HepG2 (cell line): ENCODE results near the gene IGDCC3. TPM values are rescaled to one million over a fixed set of nuclear protein-coding genes. Genes with fewer than 3 reads are reported as not detected.

ENCODE experiments used
- ATM ChIP-seq: fragments of 450-650 bp; IDR thresholded peaks from 2 replicates; pipeline ENCODE4 v1.7.1; 2017; ENCODE audit warnings: mild to moderate bottlenecking, borderline replicate concordance
- FOXJ3 ChIP-seq: sonication (generic); formaldehyde crosslinking; IDR thresholded peaks from 2 replicates; pipeline ENCODE4 v1.4.0; 2020; ENCODE audit warnings: missing genetic modification reagents, mild to moderate bottlenecking, borderline replicate concordance
- HMG20B ChIP-seq: conservative IDR thresholded peaks from 2 replicates; pipeline ENCODE4 v1.6.1; 2016; ENCODE audit warnings: missing genetic modification reagents, missing compliant biosample characterization
- JARID2 ChIP-seq: sonication (generic); formaldehyde crosslinking; IDR thresholded peaks from 2 replicates; pipeline ENCODE4 v1.8.1; 2023; ENCODE audit warnings: missing genetic modification reagents, inconsistent platforms; ENCODE audit not compliant: insufficient replicate concordance
- KLF6 ChIP-seq: IDR thresholded peaks from 2 replicates; pipeline ENCODE4 v1.8.0; 2016; ENCODE audit warnings: missing biosample characterization, missing genetic modification reagents
- NONO ChIP-seq, 2 experiments: fragments of 450-650 bp in 1 of 2; sonication (generic) in 1 of 2; formaldehyde crosslinking in 1 of 2; IDR thresholded peaks in 1 of 2; conservative IDR thresholded peaks in 1 of 2; 2 replicates each; pipeline versions ENCODE4 v1.6.1 to v1.8.0; 2017 to 2022; ENCODE audit warnings: mild to moderate bottlenecking in 1 of 2, missing genetic modification reagents in 1 of 2, moderate library complexity in 1 of 2
- PHF20 ChIP-seq: sonication (generic); formaldehyde crosslinking; IDR thresholded peaks from 2 replicates; pipeline ENCODE4 v1.5.0; 2020; ENCODE audit warnings: mild to moderate bottlenecking, missing genetic modification reagents
- SMARCC2 ChIP-seq: fragments of 450-650 bp; IDR thresholded peaks from 2 replicates; pipeline ENCODE4 v1.6.1; 2017; ENCODE audit warnings: antibody characterized with exemption, mild to moderate bottlenecking
- WIZ ChIP-seq: sonication (generic); formaldehyde crosslinking; IDR thresholded peaks from 2 replicates; pipeline ENCODE4 v1.5.1; 2020; ENCODE audit warnings: mild to moderate bottlenecking, missing genetic modification reagents
- ZNF20 ChIP-seq: sonication (generic); formaldehyde crosslinking; IDR thresholded peaks from 2 replicates; pipeline ENCODE4 v1.4.0; 2020; ENCODE audit warnings: mild to moderate bottlenecking, moderate library complexity, missing genetic modification reagents
- ZNF333 ChIP-seq: sonication (generic); formaldehyde crosslinking; IDR thresholded peaks from 2 replicates; pipeline ENCODE4 v1.4.0; 2020; ENCODE audit warnings: mild to moderate bottlenecking, missing genetic modification reagents, borderline replicate concordance
- ZNF33A ChIP-seq: sonication (generic); formaldehyde crosslinking; IDR thresholded peaks from 2 replicates; pipeline ENCODE4 v1.5.1; 2020; ENCODE audit warnings: missing genetic modification reagents, mild to moderate bottlenecking, moderate library complexity, borderline replicate concordance
- ZNF350 ChIP-seq: sonication (generic); formaldehyde crosslinking; IDR thresholded peaks from 2 replicates; pipeline ENCODE4 v1.4.0; 2020; ENCODE audit warnings: mild to moderate bottlenecking, low read depth, missing genetic modification reagents, borderline replicate concordance
- ZNF552 ChIP-seq: sonication (generic); formaldehyde crosslinking; IDR thresholded peaks from 2 replicates; pipeline ENCODE4 v1.9.0; 2022; ENCODE audit warnings: missing genetic modification reagents, mild to moderate bottlenecking, borderline replicate concordance
- polyA plus RNA-seq, 8 experiments: library from polyadenylated mRNA; depleted of rRNA in 3 of 8; stranded (reverse) in 7 of 8; unstranded in 1 of 8; fragments of >200 nt; fragmentation: Illumina TruSeq in 4 of 8; extraction: Trizol in 4 of 8; gene quantifications; 2 replicates each; pipeline versions ENCODE4 v1.2.1 to v1.2.3, GENCODE V29; 2011 to 2016; ENCODE audit warnings: low read depth in 4 of 8, missing spikeins in 1 of 8, mixed read lengths in 1 of 8; ENCODE audit not compliant: insufficient read depth in 1 of 8
- total RNA-seq, 5 experiments: library from RNA; depleted of rRNA; stranded (reverse); fragments of >200 nt; fragmentation: Illumina TruSeq; extraction: Trizol; gene quantifications; 2 replicates each; pipeline ENCODE4 v1.2.3, GENCODE V29; 2016; ENCODE audit warnings: low read depth in 1 of 5
- TF ChIP-seq, protein P1 (sequence below): sonication (generic); formaldehyde crosslinking; IDR thresholded peaks from 2 replicates; pipeline ENCODE4 v1.9.0; 2022; ENCODE audit warnings: missing genetic modification reagents, mild to moderate bottlenecking, borderline replicate concordance
- TF ChIP-seq, protein P2 (sequence below): sonication (generic); formaldehyde crosslinking; conservative IDR thresholded peaks from 2 replicates; pipeline ENCODE4 v1.4.0; 2020; ENCODE audit warnings: missing genetic modification reagents
- TF ChIP-seq, protein P3 (sequence below): sonication (generic); formaldehyde crosslinking; IDR thresholded peaks from 2 replicates; pipeline ENCODE4 v1.5.0; 2020; ENCODE audit warnings: mild to moderate bottlenecking, low read depth, missing genetic modification reagents, borderline replicate concordance
- TF ChIP-seq, protein P4 (sequence below): sonication (generic); formaldehyde crosslinking; IDR thresholded peaks from 2 replicates; pipeline ENCODE4 v1.5.0; 2020; ENCODE audit warnings: missing genetic modification reagents
- TF ChIP-seq, protein P5 (sequence below): sonication (generic); formaldehyde crosslinking; IDR thresholded peaks from 2 replicates; pipeline ENCODE4 v1.8.1; 2023; ENCODE audit warnings: mild to moderate bottlenecking, inconsistent platforms, moderate library complexity, missing genetic modification reagents, borderline replicate concordance
- TF ChIP-seq, protein P6 (sequence below): IDR thresholded peaks from 2 replicates; pipeline ENCODE4 v1.6.1; 2012; ENCODE audit warnings: low read depth, low read length, improper control_type of control experiment

Gene IGDCC3
- total and polyA plus RNA-seq, 2 of the 13 experiments (the other 11 are each of a cell fraction or from before 2014, with no cell fraction given): 30.1 to 51.8 TPM

DNA sequence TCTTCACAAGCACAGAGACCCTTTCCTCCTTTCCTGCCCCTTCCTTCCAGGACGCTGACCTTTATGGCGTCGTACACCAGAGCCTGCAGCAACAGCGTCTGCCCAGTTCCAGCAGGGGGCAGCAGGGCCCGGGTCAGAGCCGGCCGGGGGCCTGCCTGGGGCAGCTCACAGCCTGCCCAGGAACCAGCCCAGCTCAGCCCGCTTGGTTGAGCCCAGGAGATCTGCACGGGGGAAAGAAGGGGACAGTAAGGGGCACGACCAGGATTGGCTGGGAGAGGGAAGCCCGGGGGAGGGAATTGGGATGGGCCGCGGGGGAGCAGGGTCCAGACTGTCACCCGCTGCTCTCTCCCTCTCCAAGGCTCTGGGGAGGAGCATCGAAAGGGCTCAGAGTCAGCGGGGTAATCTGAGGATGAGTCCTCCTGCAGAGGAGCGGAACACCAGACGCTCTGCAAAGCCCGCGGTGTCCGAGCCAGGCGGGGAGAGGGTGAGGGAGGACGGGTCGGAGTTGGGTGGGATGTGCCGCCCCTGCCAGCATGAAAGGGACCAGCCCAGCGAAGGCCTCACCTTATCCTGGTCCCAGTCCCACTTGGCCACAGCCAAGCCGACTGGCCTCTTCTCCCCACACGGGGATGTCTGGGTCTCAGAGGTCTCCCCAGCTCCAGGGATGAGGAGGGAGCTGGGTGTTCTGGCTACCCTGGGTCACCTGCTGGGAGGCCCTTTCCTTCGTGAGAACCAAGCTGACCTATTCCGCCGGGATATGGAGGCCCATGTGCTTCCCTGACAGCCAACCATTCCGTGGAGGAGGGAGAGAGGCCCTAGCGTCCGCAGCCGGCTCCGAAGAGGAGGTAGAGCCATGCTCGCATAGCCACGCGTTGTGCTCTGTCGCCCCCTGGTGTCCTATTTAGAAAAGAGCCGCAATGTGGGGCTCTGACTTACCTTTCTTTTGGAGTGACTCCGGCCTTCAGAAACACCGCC lies 7.4 kb upstream of the IGDCC3 start (continued):
- TF ChIP-seq FOXJ3 (CRISPR knock-in tag) (no peak), ZNF350 (CRISPR knock-in tag) (peak; percentile 69), SMARCC2 (no peak), ZNF333 (CRISPR knock-in tag) (no peak; the same call in 1 of the 2 replicates), KLF6 (CRISPR knock-in tag) (0 out of 2 replicates have a peak, but pooled peaks have one; percentile 51), PHF20 (CRISPR knock-in tag) (peak; percentile 40; the same call in 1 of the 2 replicates), NONO (IDR thresholded peaks at IDR 0.05) (no peak), NONO (CRISPR knock-in tag; conservative IDR thresholded peaks at IDR 0.05) (peak; percentile 60; the same call in 1 of the 2 replicates), HMG20B (CRISPR knock-in tag) (no peak), WIZ (CRISPR knock-in tag) (no peak), ZNF552 (CRISPR knock-in tag) (no peak), ATM (no peak), ZNF20 (CRISPR knock-in tag) (no peak), JARID2 (CRISPR knock-in tag) (no peak), ZNF33A (CRISPR knock-in tag) (no peak)
- TF ChIP-seq, protein P1, sequence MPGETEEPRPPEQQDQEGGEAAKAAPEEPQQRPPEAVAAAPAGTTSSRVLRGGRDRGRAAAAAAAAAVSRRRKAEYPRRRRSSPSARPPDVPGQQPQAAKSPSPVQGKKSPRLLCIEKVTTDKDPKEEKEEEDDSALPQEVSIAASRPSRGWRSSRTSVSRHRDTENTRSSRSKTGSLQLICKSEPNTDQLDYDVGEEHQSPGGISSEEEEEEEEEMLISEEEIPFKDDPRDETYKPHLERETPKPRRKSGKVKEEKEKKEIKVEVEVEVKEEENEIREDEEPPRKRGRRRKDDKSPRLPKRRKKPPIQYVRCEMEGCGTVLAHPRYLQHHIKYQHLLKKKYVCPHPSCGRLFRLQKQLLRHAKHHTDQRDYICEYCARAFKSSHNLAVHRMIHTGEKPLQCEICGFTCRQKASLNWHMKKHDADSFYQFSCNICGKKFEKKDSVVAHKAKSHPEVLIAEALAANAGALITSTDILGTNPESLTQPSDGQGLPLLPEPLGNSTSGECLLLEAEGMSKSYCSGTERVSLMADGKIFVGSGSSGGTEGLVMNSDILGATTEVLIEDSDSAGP (CRISPR knock-in tag): peak; percentile 67; the same call in 1 of the 2 replicates
- TF ChIP-seq, protein P2, sequence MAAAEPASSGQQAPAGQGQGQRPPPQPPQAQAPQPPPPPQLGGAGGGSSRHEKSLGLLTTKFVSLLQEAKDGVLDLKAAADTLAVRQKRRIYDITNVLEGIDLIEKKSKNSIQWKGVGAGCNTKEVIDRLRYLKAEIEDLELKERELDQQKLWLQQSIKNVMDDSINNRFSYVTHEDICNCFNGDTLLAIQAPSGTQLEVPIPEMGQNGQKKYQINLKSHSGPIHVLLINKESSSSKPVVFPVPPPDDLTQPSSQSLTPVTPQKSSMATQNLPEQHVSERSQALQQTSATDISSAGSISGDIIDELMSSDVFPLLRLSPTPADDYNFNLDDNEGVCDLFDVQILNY: no peak; the same call in 1 of the 2 replicates
- TF ChIP-seq, protein P3, sequence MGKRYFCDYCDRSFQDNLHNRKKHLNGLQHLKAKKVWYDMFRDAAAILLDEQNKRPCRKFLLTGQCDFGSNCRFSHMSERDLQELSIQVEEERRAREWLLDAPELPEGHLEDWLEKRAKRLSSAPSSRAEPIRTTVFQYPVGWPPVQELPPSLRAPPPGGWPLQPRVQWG (CRISPR knock-in tag): no peak
- TF ChIP-seq, protein P4, sequence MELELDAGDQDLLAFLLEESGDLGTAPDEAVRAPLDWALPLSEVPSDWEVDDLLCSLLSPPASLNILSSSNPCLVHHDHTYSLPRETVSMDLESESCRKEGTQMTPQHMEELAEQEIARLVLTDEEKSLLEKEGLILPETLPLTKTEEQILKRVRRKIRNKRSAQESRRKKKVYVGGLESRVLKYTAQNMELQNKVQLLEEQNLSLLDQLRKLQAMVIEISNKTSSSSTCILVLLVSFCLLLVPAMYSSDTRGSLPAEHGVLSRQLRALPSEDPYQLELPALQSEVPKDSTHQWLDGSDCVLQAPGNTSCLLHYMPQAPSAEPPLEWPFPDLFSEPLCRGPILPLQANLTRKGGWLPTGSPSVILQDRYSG (CRISPR knock-in tag): no peak
- TF ChIP-seq, protein P5, sequence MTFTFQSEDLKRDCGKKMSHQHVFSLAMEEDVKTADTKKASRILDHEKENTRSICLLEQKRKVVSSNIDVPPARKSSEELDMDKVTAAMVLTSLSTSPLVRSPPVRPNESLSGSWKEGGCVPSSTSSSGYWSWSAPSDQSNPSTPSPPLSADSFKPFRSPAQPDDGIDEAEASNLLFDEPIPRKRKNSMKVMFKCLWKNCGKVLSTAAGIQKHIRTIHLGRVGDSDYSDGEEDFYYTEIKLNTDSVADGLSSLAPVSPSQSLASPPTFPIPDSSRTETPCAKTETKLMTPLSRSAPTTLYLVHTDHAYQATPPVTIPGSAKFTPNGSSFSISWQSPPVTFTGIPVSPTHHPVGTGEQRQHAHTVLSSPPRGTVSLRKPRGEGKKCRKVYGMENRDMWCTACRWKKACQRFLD (CRISPR knock-in tag): 0 out of 2 replicates have a peak, but pooled peaks have one; percentile 58
- TF ChIP-seq, protein P6, sequence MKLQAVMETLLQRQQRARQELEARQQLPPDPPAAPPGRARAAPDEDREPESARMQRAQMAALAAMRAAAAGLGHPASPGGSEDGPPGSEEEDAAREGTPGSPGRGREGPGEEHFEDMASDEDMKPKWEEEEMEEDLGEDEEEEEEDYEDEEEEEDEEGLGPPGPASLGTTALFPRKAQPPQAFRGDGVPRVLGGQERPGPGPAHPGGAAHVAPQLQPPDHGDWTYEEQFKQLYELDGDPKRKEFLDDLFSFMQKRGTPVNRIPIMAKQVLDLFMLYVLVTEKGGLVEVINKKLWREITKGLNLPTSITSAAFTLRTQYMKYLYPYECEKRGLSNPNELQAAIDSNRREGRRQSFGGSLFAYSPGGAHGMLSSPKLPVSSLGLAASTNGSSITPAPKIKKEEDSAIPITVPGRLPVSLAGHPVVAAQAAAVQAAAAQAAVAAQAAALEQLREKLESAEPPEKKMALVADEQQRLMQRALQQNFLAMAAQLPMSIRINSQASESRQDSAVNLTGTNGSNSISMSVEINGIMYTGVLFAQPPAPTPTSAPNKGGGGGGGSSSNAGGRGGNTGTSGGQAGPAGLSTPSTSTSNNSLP: no peak
